IMR-90 (cell line): Measurements from ENCODE around the gene PIGZ. TPM values are rescaled to one million over a fixed set of nuclear protein-coding genes. Genes with fewer than 3 reads are reported as not detected.

Source experiments
- ATAC-seq: fragments of 200-7000 bp; cut with Tn5 transposase; 2 replicates; pipeline ENCODE4 v1.9.1; 2020; ENCODE audit warnings: low read depth, mild to moderate bottlenecking, moderate library complexity
- BruUV-seq: library from RNA; stranded (reverse); fragments of 400-500 nt; replicated peaks from 2 replicates; lab custom pipeline; 2021; lab: Mats Ljungman, UMichigan
- CTCF ChIA-PET: fragments of 300-600 bp; formaldehyde crosslinking; extraction: SDS; loops from one replicate; lab custom pipeline; 2021; ENCODE audit warnings: antibody characterized with exemption; lab: Yijun Ruan, JAX
- POLR2A ChIA-PET: fragments of 300-600 bp; sonication (Branson Sonifier 250); formaldehyde crosslinking; loops from one replicate; lab custom pipeline; 2022; ENCODE audit warnings: antibody characterized with exemption; ENCODE audit not compliant: unreplicated experiment; lab: Charles Lee
- DNase-seq: peaks from one replicate; pipeline ENCODE4 v3.0.0; 2013
- H2AFZ ChIP-seq: replicated peaks from 2 replicates; pipeline ENCODE3; 2013; ENCODE audit warnings: low read length, mild to moderate bottlenecking; ENCODE audit not compliant: poor library complexity
- H2AK5ac ChIP-seq: 2 replicates; pipeline ENCODE4 v1.6.1; 2013; ENCODE audit warnings: low read depth, low read length, inconsistent platforms
- H2AK9ac ChIP-seq: replicated peaks from 2 replicates; pipeline ENCODE3; 2013; ENCODE audit warnings: mild to moderate bottlenecking, low read depth, low read length, moderate library complexity; ENCODE audit not compliant: poor library complexity
- H2BK120ac ChIP-seq: 2 replicates; pipeline ENCODE4 v1.6.1; 2013; ENCODE audit warnings: low read depth, low read length, inconsistent platforms
- H2BK15ac ChIP-seq: 3 replicates; pipeline ENCODE4 v1.6.1; 2013; ENCODE audit warnings: low read depth, low read length, inconsistent platforms
- H2BK20ac ChIP-seq: 2 replicates; pipeline ENCODE4 v1.6.1; 2013; ENCODE audit warnings: low read depth, mild to moderate bottlenecking, inconsistent platforms, low read length, moderate library complexity
- H2BK5ac ChIP-seq: 2 replicates; pipeline ENCODE4 v1.6.1; 2013; ENCODE audit warnings: mild to moderate bottlenecking, low read depth, low read length, inconsistent platforms; ENCODE audit not compliant: poor library complexity, severe bottlenecking
- H3K14ac ChIP-seq: replicated peaks from 2 replicates; pipeline ENCODE4 v1.6.1; 2013; ENCODE audit warnings: low read depth, low read length, inconsistent platforms
- H3K18ac ChIP-seq: 2 replicates; pipeline ENCODE4 v1.6.1; 2013; ENCODE audit warnings: low read depth, low read length, control low read depth
- H3K23ac ChIP-seq: 2 replicates; pipeline ENCODE4 v1.6.1; 2013; ENCODE audit warnings: low read depth, low read length, inconsistent platforms
- H3K27ac ChIP-seq: 2 replicates; pipeline ENCODE4 v1.5.1; 2013; ENCODE audit warnings: mild to moderate bottlenecking, control low read depth, low read length; ENCODE audit not compliant: insufficient read depth
- H3K27me3 ChIP-seq: 2 replicates; pipeline ENCODE4 v1.6.1; 2013; ENCODE audit warnings: low read length; ENCODE audit not compliant: control insufficient read depth, insufficient read depth
- H3K36me3 ChIP-seq: 2 replicates; pipeline ENCODE4 v1.6.1; 2013; ENCODE audit warnings: low read length, mixed read lengths; ENCODE audit not compliant: control insufficient read depth, insufficient read depth
- H3K4ac ChIP-seq: 2 replicates; pipeline ENCODE4 v1.6.1; 2013; ENCODE audit warnings: low read depth, low read length, inconsistent platforms
- H3K4me1 ChIP-seq: 2 replicates; pipeline ENCODE4 v1.6.1; 2013; ENCODE audit warnings: low read length, mixed read lengths; ENCODE audit not compliant: control insufficient read depth, insufficient read depth
- H3K4me2 ChIP-seq: 2 replicates; pipeline ENCODE4 v1.6.1; 2013; ENCODE audit warnings: low read depth, mild to moderate bottlenecking, control low read depth, low read length, moderate library complexity
- H3K4me3 ChIP-seq: 2 replicates; pipeline ENCODE4 v1.5.1; 2013; ENCODE audit warnings: low read depth, mild to moderate bottlenecking, control low read depth, low read length, moderate library complexity; ENCODE audit not compliant: insufficient read depth
- H3K56ac ChIP-seq: 2 replicates; pipeline ENCODE4 v1.6.1; 2013; ENCODE audit warnings: low read length, inconsistent platforms; ENCODE audit not compliant: insufficient read depth; ENCODE audit errors: extremely low read depth
- H3K79me1 ChIP-seq, 2 experiments: 2 replicates each; pipeline ENCODE4 v1.6.1; 2013; ENCODE audit warnings: low read length in 2 of 2, inconsistent platforms in 1 of 2, low read depth in 1 of 2
- H3K9ac ChIP-seq: 2 replicates; pipeline ENCODE4 v1.6.1; 2013; ENCODE audit warnings: low read depth, low read length, control low read depth
- H3K9me1 ChIP-seq: 2 replicates; pipeline ENCODE4 v1.6.1; 2013; ENCODE audit warnings: low read length, inconsistent platforms; ENCODE audit not compliant: insufficient read depth
- H3K9me3 ChIP-seq: 2 replicates; pipeline ENCODE4 v1.6.1; 2013; ENCODE audit warnings: low read length; ENCODE audit not compliant: control insufficient read depth, insufficient read depth
- H4K20me1 ChIP-seq: 2 replicates; pipeline ENCODE4 v1.6.1; 2013; ENCODE audit warnings: low read length, inconsistent platforms; ENCODE audit not compliant: insufficient read depth
- H4K5ac ChIP-seq: 2 replicates; pipeline ENCODE4 v1.6.1; 2013; ENCODE audit warnings: mild to moderate bottlenecking, low read depth, low read length, control low read depth
- H4K8ac ChIP-seq, 2 experiments: 2 replicates each; pipeline ENCODE4 v1.6.1; 2013; ENCODE audit warnings: low read depth in 2 of 2, low read length in 2 of 2, control low read depth in 1 of 2, inconsistent platforms in 1 of 2
- H4K91ac ChIP-seq: 2 replicates; pipeline ENCODE4 v1.6.1; 2013; ENCODE audit warnings: low read depth, low read length, inconsistent platforms; ENCODE audit not compliant: insufficient read depth
- MXI1 ChIP-seq: IDR thresholded peaks from 2 replicates; pipeline ENCODE4 v1.6.1; 2012; ENCODE audit warnings: low read depth, mild to moderate bottlenecking, low read length, moderate library complexity, borderline replicate concordance
- RCOR1 ChIP-seq: IDR thresholded peaks from 2 replicates; pipeline ENCODE4 v1.6.1; 2012; ENCODE audit warnings: mild to moderate bottlenecking, low read length, improper control_type of control experiment; ENCODE audit not compliant: insufficient replicate concordance
- WGBS, 2 experiments: methylation state at CpG; one replicate each; pipeline versions ENCODE4 v1.1.5 to v1.1.7; 2013; ENCODE audit warnings: missing lambda C conversion rate in 2 of 2; ENCODE audit not compliant: insufficient read length in 1 of 2; ENCODE audit errors: extremely low coverage in 2 of 2; 5-methylcytosine and 5-hydroxymethylcytosine counted together
- dilution Hi-C: fragments of 300-500 bp; cut with HindIII; formaldehyde crosslinking; loops from one replicate; pipeline ENCODE4 v1.14.3; 2018; ENCODE audit warnings: low sequenced_read_pairs; ENCODE audit not compliant: unreplicated experiment
- in situ Hi-C: fragments of 300-500 bp; cut with MboI; formaldehyde crosslinking; loops from 3 replicates; pipeline ENCODE4 v1.14.3; 2019; ENCODE audit warnings: low sequenced_read_pairs, inconsistent platforms, mixed read lengths
- intact Hi-C: fragments of 100-400 bp; cut with micrococcal nuclease; formaldehyde crosslinking; loops from 2 replicates; pipeline ENCODE4 v1.10.0; 2022
- polyA plus RNA-seq, 3 experiments: library from polyadenylated mRNA; depleted of rRNA; stranded (reverse); fragments of >200 nt; gene quantifications; 2 replicates each; pipeline ENCODE4 v1.2.3, GENCODE V29; 2012; ENCODE audit warnings: low replicate concordance in 1 of 3
- total RNA-seq: library from RNA; depleted of rRNA; stranded (reverse); fragments of >200 nt; gene quantifications from 2 replicates; pipeline ENCODE4 v1.2.3, GENCODE V29; 2012
- TF ChIP-seq, protein P1 (sequence below): fragments of 150-350 bp; IDR thresholded peaks from 2 replicates; pipeline ENCODE4 v1.6.1; 2016; ENCODE audit warnings: low read depth, mild to moderate bottlenecking, low read length, moderate library complexity, borderline replicate concordance

The PIGZ gene
- total and polyA plus RNA-seq, 2 of the 4 experiments (the other 2 are of a cell fraction), result 0.18 to 0.86 TPM

DNA sequence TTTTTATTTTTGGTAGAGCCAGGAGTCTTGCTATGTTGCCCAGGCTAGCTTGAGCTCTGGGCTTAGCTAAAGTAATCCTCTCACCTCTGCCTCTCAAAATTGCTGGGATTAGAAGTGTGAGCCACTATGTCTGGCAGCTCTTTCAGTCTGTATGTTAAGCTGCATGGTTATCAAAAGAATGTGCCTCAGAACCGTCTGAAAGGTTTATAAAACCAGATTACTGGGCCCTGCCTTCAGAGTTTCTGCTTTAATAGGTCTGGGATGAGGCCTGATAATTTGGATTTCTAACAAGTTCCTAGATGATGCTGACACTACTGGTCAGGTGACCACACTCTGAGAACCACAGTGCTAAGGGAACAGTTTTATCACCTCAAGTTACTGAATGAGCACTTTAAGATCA, 66.3 kb downstream of the PIGZ start:
- 0 out of 2 replicates have a peak, but pooled peaks cover under 1% of the 10 kb centered on the region for H3K4me1 ChIP-seq
- no peak overlapping the region for H3K27ac ChIP-seq
- H4K8ac ChIP-seq, result no peak overlapping the region
- H2BK20ac ChIP-seq, result no peak overlapping the region
- WGBS, 2 experiments, result no CpG with 5 or more reads among the region's 1 CpG
- H3K9me1 ChIP-seq, result no peaks in the 10 kb centered on the region; the same call in 1 of the 2 replicates
- no peak for DNase-seq
- H2AK9ac ChIP-seq, result no peak overlapping the region
- in situ Hi-C loops, result no loop called here
- no peaks in the 10 kb centered on the region for H3K27me3 ChIP-seq
- no peak overlapping the region for H3K18ac ChIP-seq
- H3K9me3 ChIP-seq, result no peaks in the 10 kb centered on the region
- H2BK120ac ChIP-seq, result no peak overlapping the region
- no peak overlapping the region for H3K4me3 ChIP-seq
- H4K20me1 ChIP-seq, result 0 out of 2 replicates have a peak, but pooled peaks cover under 1% of the 10 kb centered on the region
- H3K4ac ChIP-seq, result no peak overlapping the region
- H3K23ac ChIP-seq, result no peak overlapping the region
- H3K14ac ChIP-seq, result no peak overlapping the region
- no TSS peak for BruUV-seq
- TF ChIP-seq, protein P1, sequence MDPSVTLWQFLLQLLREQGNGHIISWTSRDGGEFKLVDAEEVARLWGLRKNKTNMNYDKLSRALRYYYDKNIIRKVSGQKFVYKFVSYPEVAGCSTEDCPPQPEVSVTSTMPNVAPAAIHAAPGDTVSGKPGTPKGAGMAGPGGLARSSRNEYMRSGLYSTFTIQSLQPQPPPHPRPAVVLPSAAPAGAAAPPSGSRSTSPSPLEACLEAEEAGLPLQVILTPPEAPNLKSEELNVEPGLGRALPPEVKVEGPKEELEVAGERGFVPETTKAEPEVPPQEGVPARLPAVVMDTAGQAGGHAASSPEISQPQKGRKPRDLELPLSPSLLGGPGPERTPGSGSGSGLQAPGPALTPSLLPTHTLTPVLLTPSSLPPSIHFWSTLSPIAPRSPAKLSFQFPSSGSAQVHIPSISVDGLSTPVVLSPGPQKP, result no peak
- no peak for TF ChIP-seq MXI1
- no peak for TF ChIP-seq RCOR1
- H4K5ac ChIP-seq, result no peak overlapping the region
- H3K36me3 ChIP-seq, result peaks cover 30% of the 10 kb centered on the region
- CTCF ChIA-PET, result no interaction called here
- POLR2A ChIA-PET, result no interaction called here
- no peak overlapping the region for H2BK5ac ChIP-seq
- ATAC-seq, result no peak
- no peak overlapping the region for H2BK15ac ChIP-seq
- no peak overlapping the region for H4K91ac ChIP-seq
- H3K4me2 ChIP-seq, result no peak overlapping the region
- intact Hi-C loops, result no loop called here
- peaks cover 9 to 14% of the 10 kb centered on the region in 2 experiments; a peak in 3 of 4 replicates for H3K79me1 ChIP-seq
- no peak overlapping the region for H2AK5ac ChIP-seq
- no peak overlapping the region for H3K56ac ChIP-seq
- no peak overlapping the region for H3K9ac ChIP-seq
- dilution Hi-C loops, result no loop called here
- no peak overlapping the region for H2AFZ ChIP-seq
